Measurements from ENCODE around the gene MFSD11.
"Not testable (repeated sequence)": the region's sequence is repeated elsewhere in the genome, so short reads cannot be mapped to it uniquely, and the experiment has no call there.

The MFSD11 gene

GRCh38 chr17:76737676-76738467 is at the start of gene MFSD11:
Gene MFSD11 (plus strand): TSS chr17:76738119. CDS start chr17:76738353, 234 bp downstream.
- peak; percentile 93 for DNase-seq

- DNase-seq = no peak
Observed at GRCh38 chr17:76688165-76688622, 49.7 kb upstream of the MFSD11 start.

GRCh38 chr17:76689859-76690258 is 48.1 kb upstream of the MFSD11 start:
- no peak for DNase-seq

GRCh38 chr17:76690596-76691280 is 47.2 kb upstream of the MFSD11 start:
- DNase-seq = no peak

GRCh38 chr17:76691379-76692191 is 46.3 kb upstream of the MFSD11 start:
- DNase-seq = no peak

- no peak for DNase-seq
Observed at GRCh38 chr17:76695059-76695831, 42.7 kb upstream of the MFSD11 start.

GRCh38 chr17:76696763-76697701 is 40.9 kb upstream of the MFSD11 start:
- DNase-seq = no peak

GRCh38 chr17:76697702-76698465 is 40.0 kb upstream of the MFSD11 start:
- DNase-seq = no peak

GRCh38 chr17:76698466-76698977 is 39.4 kb upstream of the MFSD11 start:
- DNase-seq = not testable (repeated sequence)

GRCh38 chr17:76700270-76700616 is 37.7 kb upstream of the MFSD11 start:
- DNase-seq = no peak

- DNase-seq = no peak
Observed at GRCh38 chr17:76700617-76701470, 37.1 kb upstream of the MFSD11 start.

GRCh38 chr17:76701471-76701967 is 36.4 kb upstream of the MFSD11 start:
- DNase-seq = no peak

GRCh38 chr17:76702076-76702475 is 35.8 kb upstream of the MFSD11 start:
- DNase-seq = no peak

- DNase-seq = no peak
Observed at GRCh38 chr17:76702941-76703637, 34.8 kb upstream of the MFSD11 start.

GRCh38 chr17:76704805-76705204 is 33.1 kb upstream of the MFSD11 start:
- DNase-seq = no peak

- DNase-seq = no peak
Observed at GRCh38 chr17:76706817-76707216, 31.1 kb upstream of the MFSD11 start.

- DNase-seq = no peak
Observed at GRCh38 chr17:76707985-76708807, 29.7 kb upstream of the MFSD11 start.
